CD4-positive, alpha-beta T cell treated with Interleukin-17A for 4 hours (primary cell): ENCODE data around the gene PIP4K2A.

Experiments used
- DNase-seq: peaks from one replicate; pipeline ENCODE4 v3.0.0-alpha.2; 2020; ENCODE audit warnings: mixed read lengths

The PIP4K2A gene

DNA sequence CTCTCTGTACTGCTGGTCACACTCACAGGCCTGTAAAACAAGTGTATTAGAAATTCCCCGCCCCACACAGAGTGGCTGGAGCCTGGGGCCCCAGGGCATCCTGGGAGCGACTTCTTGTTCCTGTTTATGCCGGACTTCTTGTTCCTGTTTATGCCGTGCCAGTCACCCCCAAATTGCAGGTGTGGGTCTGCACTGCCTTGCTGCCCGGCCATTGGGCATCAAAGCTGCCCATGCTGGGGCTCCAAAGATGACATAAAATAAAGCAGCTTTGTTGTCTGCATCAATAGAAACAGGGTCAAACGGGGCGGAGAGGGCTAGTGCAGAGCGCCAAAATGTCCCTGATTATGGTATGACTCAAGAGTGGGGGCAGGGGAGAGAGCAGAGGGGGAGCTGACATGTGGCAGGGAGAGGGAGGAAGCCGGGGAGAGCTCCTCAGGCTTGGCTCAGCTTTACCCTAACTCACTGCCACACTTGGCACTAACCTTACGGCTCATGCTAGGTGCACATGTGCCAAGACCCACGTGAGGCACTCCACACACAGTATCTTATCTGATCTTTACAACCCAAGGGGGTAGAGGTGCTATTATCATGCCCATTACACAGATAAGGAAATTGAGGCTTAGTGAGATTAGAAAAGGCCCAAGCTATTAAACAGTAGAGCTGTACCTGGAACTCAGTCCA, 98.4 kb downstream of the PIP4K2A start:
- peak; percentile 56 for DNase-seq

DNA sequence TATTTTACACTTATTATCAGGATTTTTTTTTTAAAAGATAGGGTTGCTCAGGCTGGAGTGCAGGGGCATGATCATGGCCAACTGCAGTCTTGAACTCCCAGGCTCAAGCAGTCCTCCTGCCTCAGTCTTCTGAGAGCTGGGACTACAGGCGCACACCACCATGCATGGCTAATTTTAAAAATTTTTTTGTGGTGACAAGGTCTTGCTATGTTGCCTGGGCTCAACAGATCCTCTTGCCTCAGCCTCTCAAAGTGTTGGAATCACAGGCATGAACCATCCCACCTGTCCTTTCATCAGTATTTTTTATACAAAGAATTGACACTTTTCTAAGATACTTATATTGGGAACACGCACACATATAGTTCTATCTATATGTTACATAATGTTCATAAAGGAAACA, 99.3 kb downstream of the PIP4K2A start:
- no peak for DNase-seq

DNA sequence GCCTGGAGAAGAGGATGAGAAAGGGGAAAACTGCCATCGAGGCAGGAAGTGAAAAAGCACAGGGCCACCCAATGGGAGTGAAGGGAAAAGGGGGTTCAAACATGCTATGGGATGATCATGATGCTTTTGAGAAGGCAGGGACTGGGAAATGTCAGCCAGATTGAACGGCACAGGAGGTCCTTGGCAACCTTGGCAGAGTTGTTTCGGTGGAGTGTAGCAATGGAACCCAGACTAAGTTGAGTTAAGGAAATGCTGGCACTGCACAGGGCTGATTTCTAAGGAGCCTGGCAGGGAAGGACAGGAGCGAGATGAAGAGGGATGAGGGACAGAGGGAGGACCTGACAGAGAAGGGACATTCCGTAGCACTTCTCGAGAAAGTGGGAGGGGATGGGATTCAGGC, 101.4 kb downstream of the PIP4K2A start:
- no peak for DNase-seq

DNA sequence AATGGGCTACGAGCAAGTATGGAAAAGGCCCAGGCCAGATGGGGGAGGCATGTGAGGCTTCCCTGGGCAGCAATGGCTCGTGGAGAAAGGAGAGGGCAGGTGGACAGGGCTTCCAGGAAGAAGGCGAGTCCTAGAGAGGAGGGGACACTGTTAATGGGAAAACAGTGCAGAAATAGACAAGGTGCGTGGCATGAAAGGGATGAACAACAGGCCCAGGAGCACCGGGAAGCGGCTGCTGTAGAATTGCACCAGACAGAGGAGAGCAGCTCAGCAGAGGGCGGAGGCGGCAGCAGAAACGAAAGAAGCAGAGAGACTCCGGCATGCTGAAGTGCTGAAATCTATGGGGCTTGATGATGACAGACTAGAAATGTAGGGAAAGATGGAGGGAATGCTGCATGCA, 102.1 kb downstream of the PIP4K2A start:
- DNase-seq: peak; percentile 54

DNA sequence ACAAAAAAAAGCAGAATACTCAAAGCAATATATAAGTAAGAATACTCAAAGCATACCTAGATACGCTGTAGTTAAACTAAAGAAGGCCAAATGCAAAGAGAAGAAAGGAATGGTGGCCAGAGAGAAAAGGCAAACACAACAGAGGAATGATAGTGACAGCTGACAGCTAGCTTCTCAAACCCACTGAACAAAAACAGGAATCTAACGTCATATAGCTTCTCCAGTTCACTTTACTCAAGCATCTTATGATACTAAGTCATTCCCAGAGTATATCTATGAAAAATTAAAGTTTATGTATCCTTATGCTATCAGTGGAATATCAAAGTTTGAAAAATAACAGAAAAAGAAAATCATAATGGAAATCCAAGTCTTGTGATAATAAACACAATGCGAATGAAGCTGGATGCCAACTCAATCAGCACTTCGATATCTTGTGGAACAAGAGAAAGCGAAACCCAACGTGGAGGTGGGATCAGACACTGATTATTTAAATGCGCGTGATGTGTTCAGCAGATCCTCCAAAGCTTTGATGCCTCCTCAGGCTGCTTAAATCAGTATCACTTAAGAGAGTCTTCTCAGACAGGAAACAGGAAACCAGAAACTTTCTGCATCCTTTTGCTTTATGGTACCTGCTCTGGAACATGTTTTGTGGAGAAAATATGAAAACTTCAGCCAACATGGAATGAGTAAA, 102.8 kb downstream of the PIP4K2A start:
- DNase-seq: peak; percentile 76

DNA sequence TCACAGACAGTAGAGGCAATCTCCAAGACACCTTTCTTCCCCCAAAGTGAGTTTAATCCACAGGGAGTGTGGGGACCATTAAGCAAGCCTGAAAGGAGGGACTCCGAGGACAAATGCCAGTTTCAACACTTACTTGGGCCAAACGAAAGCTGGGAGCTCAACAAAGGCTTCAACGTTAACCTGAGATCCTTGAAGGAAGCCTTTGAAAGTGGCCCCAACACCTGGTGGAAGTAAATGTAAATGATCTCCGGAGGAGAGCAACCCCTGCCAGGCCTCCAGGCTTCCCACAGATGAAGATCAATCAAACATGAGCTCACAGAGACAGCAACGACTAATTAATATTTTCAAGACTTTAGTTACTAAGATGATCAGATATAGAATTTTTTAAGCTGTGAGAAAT, 103.8 kb downstream of the PIP4K2A start:
- DNase-seq: no peak

DNA sequence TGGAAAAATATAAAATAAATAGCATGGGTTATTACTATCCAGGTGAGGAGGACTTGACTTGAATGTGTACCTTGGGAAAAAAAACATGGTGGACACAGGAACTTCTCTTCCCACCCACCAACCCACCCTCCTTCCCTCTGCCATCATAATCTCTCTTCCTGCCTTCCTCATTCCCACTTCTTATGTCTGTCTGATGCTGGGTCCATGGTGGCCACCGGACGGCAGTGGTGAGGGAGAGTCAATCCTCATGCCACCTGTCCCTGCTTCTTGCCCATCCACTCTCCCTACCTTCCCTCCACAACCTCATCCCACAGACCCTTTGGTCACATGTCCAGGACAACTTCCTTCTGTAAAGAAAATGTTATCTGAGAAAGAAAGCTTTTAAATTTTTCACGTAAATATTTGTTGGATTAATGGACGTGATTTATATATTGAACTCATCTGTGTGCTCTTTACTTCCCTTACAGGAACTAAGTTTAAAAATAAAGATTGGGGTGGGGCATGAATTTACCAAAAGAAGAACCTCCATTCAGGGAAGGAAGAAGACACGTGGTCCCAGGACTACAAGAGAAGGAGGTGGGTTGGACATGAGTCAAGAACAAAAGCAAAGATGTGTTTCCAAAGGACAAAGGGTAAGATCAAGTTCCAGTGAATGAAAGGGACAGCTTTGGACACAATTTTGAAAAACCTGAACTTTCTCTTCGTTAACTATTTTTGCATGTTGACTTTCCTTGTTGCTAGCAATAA, 104.5 kb downstream of the PIP4K2A start:
- no peak for DNase-seq

DNA sequence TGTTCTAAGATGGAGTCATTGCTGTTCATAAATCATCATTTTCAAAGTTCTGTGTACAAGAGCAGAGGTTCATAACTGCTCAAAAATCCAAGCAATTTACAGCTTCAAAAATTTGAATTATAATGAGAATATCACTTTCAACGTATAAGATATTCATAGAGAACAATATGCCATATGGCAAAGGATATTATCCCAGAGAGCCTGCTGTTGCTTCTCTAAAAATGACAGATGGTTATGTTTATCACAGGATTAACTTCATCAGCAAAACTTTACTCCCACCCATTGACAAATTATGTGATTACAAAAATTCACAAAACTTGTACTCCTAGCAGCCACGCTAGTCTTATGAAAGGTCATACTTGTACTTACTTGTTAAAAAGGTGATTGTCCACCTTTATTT, 105.1 kb downstream of the PIP4K2A start:
- no peak for DNase-seq

DNA sequence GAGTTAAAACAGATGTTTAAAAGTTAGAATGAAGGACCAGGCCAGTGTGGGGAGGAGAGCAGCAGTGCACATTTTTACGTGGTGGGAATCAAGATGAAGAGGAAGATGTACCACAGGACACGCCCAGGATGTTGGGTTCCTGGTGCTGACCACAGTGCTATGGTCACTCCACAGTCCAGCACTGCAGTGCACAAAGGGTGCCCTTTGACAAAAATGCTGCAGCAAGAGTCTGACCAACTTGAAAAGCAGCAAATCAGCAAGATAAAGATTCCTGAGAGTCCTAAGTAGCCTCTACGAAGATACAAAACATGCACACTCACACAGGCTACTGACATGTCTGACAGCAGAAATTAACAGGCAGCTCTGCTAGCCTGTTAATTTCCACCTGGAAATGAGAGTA, 107.1 kb downstream of the PIP4K2A start:
- no peak for DNase-seq

DNA sequence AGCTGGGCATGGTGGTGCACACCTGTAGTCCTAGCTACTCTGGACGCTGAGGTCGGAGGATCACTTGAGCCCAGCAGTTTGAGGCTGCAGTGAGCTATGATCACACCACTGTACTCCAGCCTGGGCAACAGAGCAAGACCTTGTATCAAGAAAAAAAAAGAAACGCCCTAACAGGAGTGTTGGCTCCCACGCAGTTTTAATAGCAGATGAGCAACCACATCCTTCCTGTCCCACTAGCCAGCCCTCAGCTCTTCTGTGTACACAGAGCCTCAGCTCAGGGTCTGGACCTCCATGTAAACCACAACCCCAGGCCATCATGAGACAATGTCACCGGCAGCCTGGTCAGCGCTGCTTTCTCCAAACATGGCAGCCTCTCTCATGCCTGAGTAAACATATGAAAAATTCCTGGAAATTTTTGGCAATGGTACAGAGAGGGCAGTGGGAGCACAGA, 108.2 kb downstream of the PIP4K2A start:
- DNase-seq: peak; percentile 49

DNA sequence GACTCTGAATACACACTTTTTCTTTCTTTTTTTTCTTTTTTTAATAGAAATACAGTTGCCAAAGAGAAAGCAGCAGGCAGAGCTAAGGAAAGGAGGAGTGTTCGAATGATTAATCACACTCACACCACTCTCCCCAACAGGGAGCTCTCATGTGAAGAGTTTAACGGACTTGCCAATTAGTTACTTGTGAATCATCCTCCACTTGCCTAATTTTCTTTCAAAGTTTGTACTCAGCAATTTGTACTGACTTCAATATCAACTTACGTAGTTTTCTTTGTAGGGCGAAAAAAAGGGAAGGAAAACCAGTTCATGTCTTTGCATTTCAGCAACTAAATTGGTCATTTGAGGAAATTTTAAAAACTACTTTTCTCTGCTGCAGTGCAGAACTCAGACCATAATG, 109.2 kb downstream of the PIP4K2A start:
- DNase-seq: no peak

DNA sequence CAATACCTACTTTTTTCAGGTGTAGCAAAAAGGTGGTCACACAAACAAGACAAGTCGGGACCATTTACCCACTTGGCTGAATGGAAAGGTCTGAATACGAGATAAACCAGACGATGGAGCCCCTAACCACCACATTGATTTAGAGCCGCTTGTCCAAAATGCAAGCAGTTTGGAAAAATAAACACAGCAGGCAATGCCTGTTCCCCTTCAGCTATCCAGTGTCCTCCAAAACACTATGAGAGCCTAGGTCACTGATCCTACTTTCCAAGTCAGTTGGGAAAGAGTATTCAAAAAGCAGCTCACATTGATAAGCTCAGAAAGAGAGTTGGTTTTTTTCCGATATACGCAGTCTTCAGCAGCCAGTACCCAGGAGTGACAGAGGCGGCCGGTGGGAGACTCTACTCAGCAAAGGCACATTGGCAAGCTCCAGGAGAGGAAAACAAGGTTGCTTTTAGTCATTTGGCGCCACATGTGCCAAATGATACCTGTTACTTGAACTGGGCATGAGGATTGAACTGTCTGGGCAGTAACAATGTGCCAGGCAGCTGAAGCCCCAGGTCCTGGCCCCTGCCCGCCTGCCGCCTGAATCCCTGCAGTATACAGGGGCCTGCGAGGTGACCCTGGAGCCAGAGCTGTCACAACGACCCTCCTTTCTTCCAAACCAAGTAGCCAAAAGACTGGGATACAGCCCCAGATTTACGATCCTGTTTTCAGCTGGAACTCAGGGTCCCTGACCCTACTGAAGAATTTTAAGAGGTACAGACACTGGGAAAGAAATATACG, 109.8 kb downstream of the PIP4K2A start:
- no peak for DNase-seq

DNA sequence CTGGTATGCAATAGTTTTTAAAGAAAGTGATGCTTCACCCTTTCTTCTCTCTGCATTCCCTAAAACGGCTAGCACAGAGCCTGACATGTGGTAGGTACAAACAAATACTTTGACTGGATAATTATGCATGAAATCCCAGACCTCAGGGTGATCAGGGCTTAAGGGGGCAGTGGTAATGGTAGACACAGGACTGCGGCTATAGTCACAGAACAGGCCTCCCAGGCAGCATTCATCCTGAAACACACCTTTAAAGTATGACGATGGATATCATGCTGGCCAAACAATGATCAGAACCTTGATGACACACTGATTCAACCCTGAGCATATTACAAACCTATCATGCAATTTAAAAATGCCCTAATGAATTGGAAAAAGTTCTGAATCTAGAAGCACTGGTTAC, 110.8 kb downstream of the PIP4K2A start:
- no peak for DNase-seq

DNA sequence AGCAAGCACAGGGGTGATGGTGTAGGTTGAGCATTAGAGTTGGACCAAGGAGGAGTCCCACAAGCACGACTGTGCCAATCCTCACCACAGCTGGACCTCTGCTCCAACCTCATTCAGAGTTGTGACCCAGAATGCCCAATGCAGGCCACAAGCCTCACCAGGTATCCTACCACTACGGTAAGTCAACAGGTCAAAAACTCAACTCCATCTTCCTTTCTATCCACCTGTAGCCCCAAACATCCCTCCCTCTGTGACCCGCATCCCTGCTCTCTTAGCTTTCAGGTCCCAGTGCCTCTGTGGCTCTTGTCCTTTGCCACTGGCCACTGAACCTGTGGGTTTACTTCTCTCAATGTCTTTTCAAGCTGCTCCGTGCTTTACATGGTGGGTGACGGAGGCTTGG, 112.8 kb downstream of the PIP4K2A start:
- no peak for DNase-seq

DNA sequence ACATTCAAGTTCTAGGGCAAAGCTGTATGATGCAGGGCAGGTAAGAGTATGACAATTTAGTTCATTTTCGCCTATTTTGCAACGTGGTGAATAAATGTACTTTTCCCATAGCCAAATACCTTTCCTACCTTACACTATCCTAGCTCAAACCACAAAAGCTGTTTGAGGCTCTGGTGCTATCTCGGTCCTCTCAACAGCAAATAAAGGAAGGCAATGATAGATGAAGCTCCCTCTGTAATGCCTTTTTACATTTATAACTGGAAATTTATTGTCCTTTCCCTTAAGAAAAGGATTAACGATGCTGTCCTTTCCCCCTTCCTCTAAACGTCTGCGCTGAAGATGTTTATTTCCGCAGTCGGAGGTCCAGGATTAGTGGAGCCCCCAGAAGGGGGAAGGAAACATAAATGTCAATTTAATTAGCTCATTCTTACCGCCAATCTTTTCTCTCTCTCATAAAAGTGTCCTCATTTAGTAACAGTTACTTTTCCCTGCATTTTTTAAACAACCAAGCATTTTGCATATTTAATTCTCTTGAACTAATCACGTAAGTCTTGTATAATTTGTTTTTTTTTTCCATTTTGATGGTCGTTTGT, 114.6 kb downstream of the PIP4K2A start:
- no peak for DNase-seq

DNA sequence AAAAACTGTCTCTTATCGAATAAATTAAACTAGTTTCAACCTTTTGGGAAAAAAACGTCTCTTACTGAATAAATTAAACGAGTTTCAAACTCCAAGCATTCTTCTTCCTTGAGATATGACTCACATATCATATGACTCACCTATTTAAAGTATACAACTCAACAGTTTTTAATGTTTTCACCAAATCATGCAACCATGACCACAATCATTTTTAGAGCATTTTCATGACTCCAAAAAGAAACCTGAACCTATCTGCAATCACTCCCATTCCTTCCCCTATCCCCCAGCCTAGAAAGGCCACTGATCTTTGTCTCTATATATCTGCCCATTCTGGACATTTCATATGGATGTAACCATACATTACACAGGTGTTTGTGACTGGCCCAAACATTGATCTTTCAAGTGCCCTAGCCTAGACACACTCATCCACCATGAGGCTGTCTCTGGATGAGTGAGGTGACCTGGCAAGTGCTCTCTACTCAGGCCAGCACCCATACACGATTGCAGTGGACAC, 115.3 kb downstream of the PIP4K2A start:
- no peak for DNase-seq

DNA sequence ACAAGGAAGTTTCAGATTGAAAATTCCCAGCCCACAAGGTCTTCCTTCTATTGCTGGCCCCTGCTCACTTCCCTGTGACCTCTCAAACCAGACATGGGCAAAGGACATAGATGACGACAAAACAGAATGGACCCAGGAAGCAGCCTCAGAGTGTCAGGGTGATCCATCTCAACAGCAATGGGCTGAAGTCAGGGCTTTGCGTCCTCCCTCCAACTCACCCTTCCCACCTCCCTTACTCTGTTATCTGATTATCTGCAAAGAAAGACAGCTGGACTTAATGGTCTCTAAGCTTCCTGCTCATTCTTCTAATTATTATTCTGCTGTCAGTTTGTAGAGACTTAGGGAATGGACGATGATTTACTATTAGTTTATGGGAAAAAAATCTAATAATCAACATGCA, 115.9 kb downstream of the PIP4K2A start:
- DNase-seq: no peak

DNA sequence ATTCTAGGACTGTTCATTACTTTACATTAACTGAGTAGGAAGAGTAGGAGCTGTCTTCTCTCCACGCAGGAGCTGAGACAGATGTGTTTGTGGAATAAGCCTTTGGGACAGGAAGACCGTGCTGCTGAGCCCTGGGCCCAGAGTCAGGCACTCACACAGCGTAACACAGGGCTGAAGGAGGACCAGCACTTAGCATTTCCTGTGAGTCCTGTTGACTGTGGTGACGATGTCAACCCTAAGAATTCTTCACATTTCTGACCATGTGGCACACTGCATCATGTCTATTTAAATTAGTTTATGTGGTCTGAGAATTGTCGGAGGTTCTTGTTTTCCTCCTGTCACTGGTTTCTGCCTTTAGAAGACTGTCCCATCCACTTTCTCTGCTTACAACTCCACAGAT, 117.2 kb downstream of the PIP4K2A start:
- DNase-seq: no peak

DNA sequence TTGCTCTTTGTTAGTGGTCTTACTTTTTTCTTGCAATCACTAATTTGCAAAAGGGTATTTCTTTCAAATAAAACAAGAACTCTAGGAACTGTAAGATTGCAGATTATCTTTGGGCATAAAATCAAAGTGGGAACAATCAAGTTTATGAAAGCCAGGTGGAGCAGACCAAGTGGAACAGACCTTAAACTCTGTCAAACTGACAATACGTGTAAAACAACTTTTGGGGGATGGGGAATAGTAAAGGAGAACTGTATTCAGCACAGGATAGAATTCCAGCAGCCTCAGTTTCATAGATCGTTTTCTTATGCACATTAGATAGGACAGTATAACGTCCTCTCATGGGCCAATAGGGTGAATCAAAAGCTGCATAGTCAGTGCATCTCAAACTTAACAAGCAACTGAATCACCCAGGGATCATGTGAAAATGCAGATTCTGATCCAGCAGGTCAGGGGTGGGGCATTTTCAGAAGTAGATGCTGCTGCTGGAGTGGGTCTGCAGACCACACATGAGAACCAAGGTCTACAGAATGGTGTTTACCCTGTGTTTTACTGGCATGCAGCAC, 120.7 kb downstream of the PIP4K2A start:
- no peak for DNase-seq

DNA sequence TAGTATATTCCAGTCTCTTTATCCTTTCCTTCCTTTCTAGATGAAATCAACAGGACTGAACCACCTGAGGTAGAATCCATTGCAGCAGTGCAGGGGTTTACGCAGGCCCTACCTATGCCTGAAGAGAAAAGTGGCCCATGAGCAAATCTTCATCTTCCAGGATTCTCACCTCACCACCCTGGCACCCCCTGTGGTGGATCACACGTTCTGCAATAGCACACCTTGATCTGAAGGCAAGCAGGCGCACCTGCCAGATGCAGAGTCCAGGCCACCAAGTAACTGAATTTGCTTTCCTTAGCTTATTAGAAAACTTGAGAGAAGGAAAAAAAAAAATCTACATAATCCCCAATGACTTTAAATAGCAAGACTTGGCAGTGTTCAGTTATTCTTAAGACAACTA, 121.4 kb downstream of the PIP4K2A start:
- no peak for DNase-seq

DNA sequence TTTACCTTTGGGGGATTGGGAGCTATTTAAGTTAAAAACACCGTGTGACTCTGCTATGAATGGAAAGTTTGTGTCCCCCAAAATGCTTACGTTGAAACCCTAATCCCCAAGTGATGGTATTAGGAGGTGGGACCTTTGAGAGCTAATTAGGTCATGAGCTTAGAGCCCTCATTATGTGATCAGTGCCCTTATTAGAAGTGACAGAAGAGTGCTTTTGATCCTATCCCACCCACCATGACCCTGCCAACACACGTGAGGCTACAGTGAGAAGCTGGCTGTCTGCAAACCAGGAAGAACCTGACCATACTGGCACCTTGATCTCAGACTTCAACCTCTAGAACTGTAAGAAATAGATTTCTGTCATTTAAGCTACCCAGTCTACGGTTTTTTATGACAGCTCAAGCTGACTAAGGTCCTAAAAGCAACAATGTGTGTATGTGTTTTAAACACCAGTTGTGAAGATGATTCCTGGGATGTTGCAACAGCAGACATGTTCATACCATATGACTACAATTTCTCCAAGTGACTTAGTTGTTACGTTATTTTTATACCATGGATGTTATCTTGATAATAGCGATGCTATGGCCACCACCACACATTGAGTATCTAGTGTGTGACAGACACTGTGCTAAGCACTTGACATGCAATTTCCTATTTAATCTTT, 124.4 kb downstream of the PIP4K2A start:
- no peak for DNase-seq

DNA sequence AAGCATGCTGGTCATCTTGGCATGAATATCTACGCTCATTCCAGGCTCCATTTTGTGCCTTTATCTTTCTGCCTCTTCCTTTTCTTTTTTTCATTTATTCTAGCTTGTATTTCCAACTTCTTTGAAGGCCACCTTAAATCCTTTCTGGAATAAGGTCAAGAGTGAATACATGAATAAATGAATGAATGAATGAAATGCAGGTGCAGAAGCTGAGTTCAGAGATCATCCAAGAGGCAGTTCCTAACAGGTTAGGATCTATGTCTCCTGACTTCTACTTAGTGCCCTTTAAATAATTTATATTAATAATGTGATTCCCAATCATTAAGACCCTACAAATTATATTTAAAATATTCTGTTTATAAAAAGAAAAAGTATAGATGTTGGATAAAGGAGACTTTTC, 125.9 kb downstream of the PIP4K2A start:
- DNase-seq: no peak
